ENCODE results near the gene POLR2E. TPM values are rescaled to one million over a fixed set of nuclear protein-coding genes. Genes with fewer than 3 reads are reported as not detected.

POLR2E gene
- total RNA-seq, 2 experiments from 2014 or later, result 271 to 282 TPM

GRCh38 chr19:1040476-1041271 lies 54.5 kb downstream of the POLR2E start:
- TF ChIP-seq CTCF (IDR thresholded peaks at IDR 0.05), result no peak
- DNase-seq (peak; percentile 95), ATAC-seq (peak; percentile 62)
- ChIA-PET POLR2A (interaction anchor here (0.6 to 7.1 kb wide), 7 partner anchors 12 to 42 kb away, joined by 3 to 68 read pairs (median 4); partner anchors contain the start of genes ARHGAP45 and CNN2), CTCF (interaction anchor here (0.8 to 2.1 kb wide), 7 partner anchors 8 to 57 kb away, joined by 3 to 10 read pairs (median 4); partner anchors contain the start of genes ARHGAP45 and WDR18)
- H3K27me3 Mint-ChIP-seq, result no peaks in the 10 kb centered on the region
- H3K9me3 Mint-ChIP-seq, result no peaks in the 10 kb centered on the region
- H3K36me3 Mint-ChIP-seq (ENCODE audit: low read depth), result peaks cover 27% of the 10 kb centered on the region
- H3K4me3 Mint-ChIP-seq, result peak overlapping the region; percentile 91
- intact Hi-C loops (cut with micrococcal nuclease), result no loop called here
- H3K4me1 Mint-ChIP-seq (ENCODE audit: low read depth), result peaks cover 42% of the 10 kb centered on the region
- H3K27ac Mint-ChIP-seq, result peak overlapping the region; percentile 82

- peaks cover 43% of the 10 kb centered on the region for H3K4me1 Mint-ChIP-seq (ENCODE audit: low read depth)
- POLR2A ChIA-PET, result interaction anchor here (2.0 to 7.1 kb wide), 3 partner anchors 11 to 43 kb away, joined by 6 to 68 read pairs (median 26); partner anchors contain the start of genes ARHGAP45 and CNN2
Observed at GRCh38 chr19:1039646-1040475, 55.3 kb downstream of the POLR2E start, which contains the start of gene ABCA7. ABCA7 (plus strand) TSS chr19:1040107; CDS start chr19:1041362, 1,255 bp downstream.

GRCh38 chr19:1038978-1039645 lies 56.1 kb downstream of the POLR2E start:
- H3K27ac Mint-ChIP-seq, result peak overlapping the region; percentile 70
- ATAC-seq (no peak), DNase-seq (no peak)
- peaks cover 43% of the 10 kb centered on the region for H3K4me1 Mint-ChIP-seq (ENCODE audit: low read depth)
- no peaks in the 10 kb centered on the region for H3K9me3 Mint-ChIP-seq
- POLR2A ChIA-PET, result interaction anchor here (1.5 to 7.1 kb wide), 4 partner anchors 10 to 50 kb away, joined by 3 to 68 read pairs (median 16); partner anchors contain the start of genes ARHGAP45 and CNN2
- no peaks in the 10 kb centered on the region for H3K27me3 Mint-ChIP-seq
- no peak for TF ChIP-seq CTCF (IDR thresholded peaks at IDR 0.05)
- H3K4me3 Mint-ChIP-seq, result peak overlapping the region; percentile 91
- peaks cover 30% of the 10 kb centered on the region for H3K36me3 Mint-ChIP-seq (ENCODE audit: low read depth)
- intact Hi-C loops (cut with micrococcal nuclease), result no loop called here
- CTCF ChIA-PET, result interaction anchor here (0.9 to 1.8 kb wide), 8 partner anchors 9 to 205 kb away, joined by 3 to 6 read pairs (median 4); partner anchors contain the start of gene WDR18

More at GRCh38 chr19:1039646-1040475, 55.3 kb downstream of the POLR2E start, which contains the start of gene ABCA7:
- intact Hi-C loops (cut with micrococcal nuclease), result no loop called here
- Mint-ChIP-seq H3K27ac (peak within 1 kb of the TSS; percentile 82), H3K4me3 (peak within 1 kb of the TSS; percentile 91), H3K9me3 (no peaks in the 10 kb centered on the region), H3K27me3 (no peaks in the 10 kb centered on the region), H3K36me3 (ENCODE audit: low read depth) (peaks cover 30% of the 10 kb centered on the region)
- no peak for TF ChIP-seq CTCF (IDR thresholded peaks at IDR 0.05)
- CTCF ChIA-PET, result interaction anchor here (0.9 to 1.6 kb wide), 7 partner anchors 9 to 204 kb away, joined by 3 to 7 read pairs (median 4); partner anchors contain the start of genes ARHGAP45 and WDR18
- DNase-seq (peak; percentile 99), ATAC-seq (peak; percentile 96)

- Mint-ChIP-seq H3K27me3 (no peaks in the 10 kb centered on the region), H3K4me3 (peak overlapping the region; percentile 38), H3K36me3 (ENCODE audit: low read depth) (peaks cover 36% of the 10 kb centered on the region), H3K9me3 (peaks cover 2% of the 10 kb centered on the region), H3K4me1 (ENCODE audit: low read depth) (peaks cover 49% of the 10 kb centered on the region), H3K27ac (peak overlapping the region; percentile 70)
- intact Hi-C loops (cut with micrococcal nuclease), result no loop called here
- ChIA-PET CTCF (interaction anchor here (0.9 to 1.9 kb wide), 4 partner anchors 8 to 206 kb away, joined by 3 to 8 read pairs (median 5); partner anchors contain the start of gene CNN2), POLR2A (interaction anchor here (0.7 to 7.1 kb wide), 10 partner anchors 9 to 203 kb away, joined by 3 to 68 read pairs (median 4); partner anchors contain the start of genes ARHGAP45, CNN2 and RNU6-2)
- DNase-seq (peak; percentile 22), ATAC-seq (no peak)
- TF ChIP-seq CTCF (IDR thresholded peaks at IDR 0.05), result no peak
Observed at GRCh38 chr19:1037621-1038064, 57.5 kb downstream of the POLR2E start.

Other genes with a start within 250 kb of the POLR2E start
- gene ELANE, start 243.1 kb downstream of the POLR2E start, total RNA-seq, result not detected
- gene CFD, start 235.7 kb downstream of the POLR2E start, total RNA-seq, result 1 to 10 TPM in 1 of 2 experiments, under 1 TPM in 1; 0.60 to 1.4 TPM
- 10 to 100 TPM; 37.6 to 37.8 TPM for gene MED16, start 202.2 kb downstream of the POLR2E start, total RNA-seq
- gene RNU6-9, start 201.9 kb downstream of the POLR2E start, total RNA-seq, result not detected
- gene R3HDM4, start 182.2 kb downstream of the POLR2E start, total RNA-seq, result 10 to 100 TPM; 58.4 to 61.5 TPM
- 10 to 100 TPM; 14.0 to 15.5 TPM for gene KISS1R, start 178.0 kb downstream of the POLR2E start, total RNA-seq
- gene ARID3A, start 169.3 kb downstream of the POLR2E start, total RNA-seq, result 10 to 100 TPM; 18.7 to 22.1 TPM
- gene WDR18, start 111.0 kb downstream of the POLR2E start, total RNA-seq, result 10 to 100 TPM; 75.3 to 78.1 TPM
- gene GRIN3B, start 95.0 kb downstream of the POLR2E start, total RNA-seq, result under 1 TPM in 1 of 2 experiments, not detected in 1; 0.07 TPM
- gene TMEM259, start 74.3 kb downstream of the POLR2E start, total RNA-seq, result 100 to 1,000 TPM; 115 to 117 TPM
- not detected for gene RNU6-2, start 73.9 kb downstream of the POLR2E start, total RNA-seq
- gene CNN2, start 68.8 kb downstream of the POLR2E start, total RNA-seq, result 10 to 100 TPM; 97.4 to 98.3 TPM
- gene ABCA7, start 55.3 kb downstream of the POLR2E start, total RNA-seq, result 10 to 100 TPM; 14.0 to 14.6 TPM
- 100 to 1,000 TPM; 136 to 150 TPM for gene ARHGAP45, start 28.2 kb downstream of the POLR2E start, total RNA-seq
- 100 to 1,000 TPM; 224 to 232 TPM for gene GPX4, start 8.6 kb upstream of the POLR2E start, total RNA-seq
- 10 to 100 TPM; 41.7 to 42.0 TPM for gene SBNO2, start 78.9 kb upstream of the POLR2E start, total RNA-seq
- 10 to 100 TPM; 55.1 to 58.0 TPM for gene STK11, start 110.4 kb upstream of the POLR2E start, total RNA-seq
- under 1 TPM; 0.49 to 0.86 TPM for gene CBARP, start 142.6 kb upstream of the POLR2E start, total RNA-seq
- gene ATP5F1D, start 146.4 kb upstream of the POLR2E start, total RNA-seq, result 100 to 1,000 TPM; 186 to 199 TPM
- 10 to 100 TPM; 41.1 to 43.9 TPM for gene MIDN, start 153.2 kb upstream of the POLR2E start, total RNA-seq
- 100 to 1,000 TPM; 161 to 180 TPM for gene CIRBP, start 174.0 kb upstream of the POLR2E start, total RNA-seq
- 10 to 100 TPM; 77.0 to 88.0 TPM for gene FAM174C, start 180.2 kb upstream of the POLR2E start, total RNA-seq
- gene EFNA2, start 190.5 kb upstream of the POLR2E start, total RNA-seq, result not detected

Data from activated CD8-positive, alpha-beta T cell treated with anti-CD3 and anti-CD28 coated beads for 36 hours (primary cell).